HG02623 (cell line): Measurements from ENCODE around the gene SPART.

Experiments
- ATAC-seq: cut with Tn5 transposase; IDR thresholded peaks from one replicate; pipeline ENCODE4 v1.9.1; 2021; ENCODE audit warnings: moderate library complexity; ENCODE audit not compliant: unreplicated experiment

Gene SPART, protein sequence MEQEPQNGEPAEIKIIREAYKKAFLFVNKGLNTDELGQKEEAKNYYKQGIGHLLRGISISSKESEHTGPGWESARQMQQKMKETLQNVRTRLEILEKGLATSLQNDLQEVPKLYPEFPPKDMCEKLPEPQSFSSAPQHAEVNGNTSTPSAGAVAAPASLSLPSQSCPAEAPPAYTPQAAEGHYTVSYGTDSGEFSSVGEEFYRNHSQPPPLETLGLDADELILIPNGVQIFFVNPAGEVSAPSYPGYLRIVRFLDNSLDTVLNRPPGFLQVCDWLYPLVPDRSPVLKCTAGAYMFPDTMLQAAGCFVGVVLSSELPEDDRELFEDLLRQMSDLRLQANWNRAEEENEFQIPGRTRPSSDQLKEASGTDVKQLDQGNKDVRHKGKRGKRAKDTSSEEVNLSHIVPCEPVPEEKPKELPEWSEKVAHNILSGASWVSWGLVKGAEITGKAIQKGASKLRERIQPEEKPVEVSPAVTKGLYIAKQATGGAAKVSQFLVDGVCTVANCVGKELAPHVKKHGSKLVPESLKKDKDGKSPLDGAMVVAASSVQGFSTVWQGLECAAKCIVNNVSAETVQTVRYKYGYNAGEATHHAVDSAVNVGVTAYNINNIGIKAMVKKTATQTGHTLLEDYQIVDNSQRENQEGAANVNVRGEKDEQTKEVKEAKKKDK

GRCh38 chr13:36346222-36347083 lies at the start of gene SPART:
TSS of gene SPART (minus strand) at chr13:36346394. CDS start at chr13:36335830, 10,564 bp downstream.
- ATAC-seq = peak; percentile 95

DNA sequence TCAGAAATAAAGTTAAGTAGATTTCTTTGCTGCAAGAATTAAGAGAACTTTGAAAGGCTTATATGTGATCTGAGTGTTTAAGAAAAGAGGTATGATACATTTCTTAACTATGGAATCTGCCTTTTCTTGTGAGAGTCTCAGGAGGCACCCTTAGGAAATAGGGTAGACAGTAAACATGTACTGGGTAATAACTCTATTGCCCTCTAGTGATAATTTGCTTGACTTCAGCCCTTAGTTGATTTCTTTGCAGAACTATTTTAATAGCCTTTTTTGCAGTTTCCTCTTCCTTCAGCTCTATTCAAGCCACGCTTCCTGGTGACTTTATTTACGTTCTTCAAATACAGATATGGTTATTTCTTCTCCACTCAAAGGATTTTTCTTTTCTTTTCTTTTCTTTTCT lies 49.1 kb upstream of the SPART start:
- no peak for ATAC-seq

- no peak for ATAC-seq
These were observed 39.3 kb upstream of the SPART start for GRCh38 chr13:36385489-36385888.

- ATAC-seq = no peak
These were observed 35.8 kb upstream of the SPART start for GRCh38 chr13:36382030-36382429.

- no peak for ATAC-seq
These were observed 31.8 kb upstream of the SPART start for GRCh38 chr13:36377826-36378468.

GRCh38 chr13:36374063-36374462 lies 27.9 kb upstream of the SPART start:
- ATAC-seq = no peak

DNA sequence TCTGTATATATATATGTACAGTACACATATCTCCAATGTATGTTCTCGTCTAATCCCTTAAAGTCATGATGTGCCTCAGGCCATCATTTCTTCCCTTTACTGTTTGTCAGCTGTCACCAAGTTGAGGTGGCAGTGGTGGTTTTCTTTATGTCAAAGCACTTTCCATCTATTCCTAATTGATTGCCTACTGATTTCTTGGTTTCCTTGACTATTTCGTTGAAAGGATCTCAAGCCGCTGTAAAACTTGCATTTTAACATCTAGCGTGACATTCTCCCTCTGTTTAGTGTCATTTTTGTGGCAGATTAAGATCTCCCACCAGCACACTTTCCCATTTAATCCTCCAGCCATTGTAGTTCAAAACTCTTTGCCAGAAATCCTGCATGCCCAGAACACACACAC lies 25.0 kb upstream of the SPART start:
- ATAC-seq = no peak

DNA sequence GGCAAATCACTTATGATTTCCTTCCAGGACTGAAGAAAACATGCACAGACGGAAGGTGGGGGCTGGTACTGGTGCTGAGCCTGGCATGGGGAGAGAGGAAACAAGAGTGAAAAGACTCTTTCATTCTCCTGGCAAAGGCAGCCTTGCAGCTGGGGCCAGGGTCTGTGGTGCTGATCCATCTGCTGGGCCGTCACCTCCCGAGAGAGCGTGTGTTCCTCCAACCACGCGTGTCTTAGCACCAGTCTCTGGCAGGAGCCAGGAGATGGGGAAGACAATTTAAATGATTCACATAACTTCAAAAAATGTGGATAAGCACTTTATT lies 23.9 kb upstream of the SPART start:
- no peak for ATAC-seq

DNA sequence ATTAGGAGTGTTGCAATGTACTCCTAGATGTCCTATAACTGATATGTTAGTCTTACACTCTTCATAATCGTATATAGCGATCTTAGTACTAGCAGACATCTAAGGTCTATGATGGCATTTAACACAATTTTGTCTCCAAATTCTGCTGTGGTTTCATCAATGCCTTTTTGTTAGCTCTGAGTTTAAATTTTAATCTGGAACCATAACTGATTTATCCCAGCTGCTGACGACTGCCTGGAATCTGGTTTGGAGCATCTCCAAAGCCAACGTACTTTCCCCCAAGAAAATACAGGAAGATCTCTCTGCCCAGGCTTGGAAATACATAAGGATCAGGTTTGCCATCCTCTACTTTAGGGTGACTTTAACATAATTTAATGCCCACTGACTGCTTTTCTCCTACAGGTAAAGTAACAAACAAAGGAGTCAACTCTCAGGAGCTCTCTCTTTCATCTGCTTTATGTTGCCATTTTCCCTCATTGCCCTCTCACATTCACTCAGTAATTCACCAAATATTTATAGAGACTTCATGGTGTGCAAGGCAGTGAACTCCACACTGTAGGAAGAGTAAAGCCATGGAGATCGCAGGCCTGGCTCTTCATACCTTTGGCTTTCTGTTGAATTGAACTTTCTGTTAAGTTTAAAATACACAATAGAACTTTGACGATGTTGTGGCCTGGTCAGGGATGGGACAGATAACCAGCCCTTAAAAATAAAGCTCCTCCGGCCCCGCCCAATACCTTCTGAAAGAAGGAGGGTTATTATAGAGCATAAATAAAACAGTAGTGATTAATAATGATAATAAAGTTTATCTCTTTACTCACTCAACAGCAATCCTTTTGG lies 23.3 kb upstream of the SPART start:
- no peak for ATAC-seq

GRCh38 chr13:36366031-36366430 lies 19.8 kb upstream of the SPART start:
- ATAC-seq = no peak

DNA sequence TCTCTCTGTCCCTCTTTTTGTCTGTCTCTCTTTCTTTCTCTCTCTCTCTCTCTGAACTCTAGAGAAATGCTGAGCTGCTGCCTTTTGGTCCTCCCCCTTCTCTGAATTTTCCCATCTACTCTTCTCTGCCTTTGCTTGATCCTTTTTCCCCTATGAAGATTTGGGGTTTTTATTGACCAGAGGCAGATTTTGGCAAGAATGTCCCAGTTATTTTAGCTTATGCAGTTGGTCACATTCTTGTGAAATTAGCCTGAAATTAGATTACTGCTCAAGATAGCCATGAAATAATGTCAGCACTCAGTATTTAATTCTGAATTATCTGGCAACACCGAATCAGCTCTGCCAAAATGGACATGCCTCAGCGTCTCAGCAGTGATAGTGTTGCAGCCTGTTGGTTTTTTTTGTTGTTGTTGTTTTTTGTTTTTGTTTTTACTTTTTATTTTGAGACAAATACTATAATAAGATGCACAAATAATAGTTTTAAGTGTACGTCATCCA lies 17.2 kb upstream of the SPART start:
- no peak for ATAC-seq

DNA sequence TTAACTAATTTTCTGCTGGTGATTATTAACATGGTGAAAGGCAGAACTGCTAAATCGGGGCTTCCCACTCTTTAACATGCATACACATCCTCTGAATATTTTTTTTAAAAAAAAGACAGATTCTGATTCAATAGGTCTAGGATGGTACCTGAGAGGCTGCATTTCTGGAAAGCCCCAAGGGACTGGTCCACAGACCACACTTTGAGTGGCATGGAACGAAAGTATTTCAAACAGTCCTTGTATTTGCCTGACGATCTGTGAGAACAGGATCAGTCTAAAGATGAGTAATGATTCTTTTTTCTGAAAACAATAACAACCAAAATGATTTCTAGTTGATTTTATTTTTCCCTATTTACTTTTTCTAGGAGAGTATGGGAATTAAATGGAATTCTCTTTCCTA lies 16.7 kb upstream of the SPART start:
- no peak for ATAC-seq

- ATAC-seq = no peak
These were observed 16.1 kb upstream of the SPART start for GRCh38 chr13:36362251-36362650.

DNA sequence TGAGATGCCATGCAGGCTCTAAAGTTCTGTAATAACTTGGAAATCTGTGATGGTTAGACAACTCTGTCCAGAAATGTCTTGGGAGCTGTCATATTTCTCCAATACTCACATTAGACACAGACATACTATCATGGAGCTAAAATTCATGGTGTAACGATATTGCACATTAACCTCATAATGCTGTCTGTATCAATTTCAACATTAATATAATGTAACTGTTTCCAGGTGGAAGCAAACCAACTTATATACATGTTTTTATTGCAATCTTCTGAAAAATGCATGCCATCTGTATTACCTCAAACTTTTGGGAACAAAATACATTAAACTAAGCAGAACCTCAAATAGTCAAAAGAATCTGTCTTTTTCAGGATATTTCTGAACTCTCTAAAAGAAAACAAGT lies 14.7 kb upstream of the SPART start:
- no peak for ATAC-seq

DNA sequence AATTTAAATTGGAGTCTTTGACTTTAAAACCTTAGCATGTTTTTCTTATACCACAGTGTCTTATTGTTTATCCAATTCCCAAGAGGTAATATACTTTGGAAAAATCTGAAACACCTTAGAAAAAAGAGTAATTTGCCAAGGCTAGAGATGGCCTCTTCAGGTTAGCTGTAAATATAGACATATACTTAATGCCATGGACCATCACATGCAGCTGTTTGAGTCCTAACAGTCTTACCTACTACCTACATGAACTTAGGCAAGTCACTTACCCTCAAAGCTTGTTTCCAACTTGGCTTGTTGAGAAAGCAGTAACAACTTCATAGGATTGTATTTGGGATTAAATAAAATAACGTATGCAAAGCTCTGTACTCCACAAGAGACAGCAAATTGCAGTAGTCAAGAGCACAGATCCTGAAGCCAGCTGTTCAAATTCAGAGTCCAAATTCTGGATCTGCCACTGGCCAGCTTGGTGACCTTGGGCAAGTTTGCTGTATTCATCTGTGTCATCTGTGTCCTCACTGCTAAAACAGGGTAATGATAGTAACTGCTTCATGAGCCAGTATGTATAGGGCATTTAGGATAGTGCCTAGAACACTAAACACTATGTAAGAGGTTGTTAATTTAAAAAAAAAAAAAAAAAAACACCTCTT lies 13.2 kb upstream of the SPART start:
- ATAC-seq = no peak

- no peak for ATAC-seq
These were observed 12.1 kb upstream of the SPART start for GRCh38 chr13:36358175-36358718.

GRCh38 chr13:36357692-36358091 lies 11.5 kb upstream of the SPART start:
- ATAC-seq = no peak

GRCh38 chr13:36357231-36357630 lies 11.0 kb upstream of the SPART start:
- no peak for ATAC-seq

DNA sequence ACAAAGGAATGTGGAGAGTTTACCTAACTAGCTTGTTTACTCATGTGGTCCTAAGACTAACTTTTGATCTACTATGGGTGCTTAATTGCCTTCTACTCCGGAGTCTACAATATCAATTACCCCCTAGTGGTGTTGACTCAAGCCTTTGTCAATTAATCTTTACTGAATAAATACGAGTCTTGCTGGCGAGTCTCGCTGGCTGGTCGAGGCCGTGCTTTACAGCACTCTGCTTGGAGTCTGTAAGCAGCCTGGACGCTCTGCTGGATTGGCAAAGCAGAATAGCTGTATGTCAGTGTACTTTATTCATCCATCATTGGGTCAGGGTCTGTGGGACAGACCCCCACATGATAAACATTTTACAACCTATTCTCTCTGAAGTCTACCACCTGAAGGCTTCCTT lies 9.9 kb upstream of the SPART start:
- ATAC-seq = no peak
